Panc1 (cell line): ENCODE data around the gene GCAT.

Source experiments
- CTCF ChIP-seq: fragments of 450-650 bp; IDR thresholded peaks from 2 replicates; pipeline ENCODE4 v1.5.1; 2017; ENCODE audit warnings: mild to moderate bottlenecking
- POLR2AphosphoS5 ChIP-seq: IDR thresholded peaks from 2 replicates; pipeline ENCODE4 v1.6.1; 2012; ENCODE audit warnings: mild to moderate bottlenecking, low read depth, low read length, moderate library complexity

GRCh38 chr22:37824674-37825641 is 17.2 kb downstream of the GCAT start:
- TF ChIP-seq CTCF = no peak
- TF ChIP-seq POLR2AphosphoS5 = no peak
